Activated CD4-positive, alpha-beta T cell treated with anti-CD3 and anti-CD28 coated beads, Interleukin-2, amount 50 U/mL, for 16 hours (primary cell): ENCODE results near the gene COPB1.

ENCODE experiments used
- DNase-seq: peaks from one replicate; pipeline ENCODE4 v3.0.0-alpha.2; 2020

COPB1 gene

GRCh38 chr11:14502039-14502438 is 2.4 kb upstream of the COPB1 start:
- no peak for DNase-seq

DNA sequence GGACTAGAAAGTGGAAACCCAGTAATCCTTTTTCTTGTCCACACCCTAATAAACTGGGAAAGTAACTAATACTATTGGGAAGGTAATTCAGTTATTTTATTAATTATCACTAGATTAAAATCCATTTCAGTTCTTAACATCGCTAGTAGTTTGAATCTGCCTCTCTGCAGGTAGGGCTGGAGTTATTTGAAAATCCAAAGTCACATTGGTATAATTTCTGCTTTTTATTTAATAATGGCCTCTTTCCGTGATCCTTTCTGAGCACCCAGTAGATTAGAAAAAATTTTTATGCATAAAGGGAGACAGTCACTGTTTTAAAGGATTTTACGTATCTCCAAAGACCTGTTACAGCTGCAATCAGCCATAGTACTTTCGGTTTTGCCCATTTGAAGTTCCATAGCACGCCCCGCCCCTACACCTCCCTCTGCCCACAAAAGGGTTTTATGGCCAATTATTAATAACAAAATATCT is 605 bp upstream of the COPB1 start:
- DNase-seq: peak; percentile 50

- DNase-seq: peak; percentile 17
Observed at GRCh38 chr11:14499178-14499559, 442 bp downstream of the COPB1 start.

DNA sequence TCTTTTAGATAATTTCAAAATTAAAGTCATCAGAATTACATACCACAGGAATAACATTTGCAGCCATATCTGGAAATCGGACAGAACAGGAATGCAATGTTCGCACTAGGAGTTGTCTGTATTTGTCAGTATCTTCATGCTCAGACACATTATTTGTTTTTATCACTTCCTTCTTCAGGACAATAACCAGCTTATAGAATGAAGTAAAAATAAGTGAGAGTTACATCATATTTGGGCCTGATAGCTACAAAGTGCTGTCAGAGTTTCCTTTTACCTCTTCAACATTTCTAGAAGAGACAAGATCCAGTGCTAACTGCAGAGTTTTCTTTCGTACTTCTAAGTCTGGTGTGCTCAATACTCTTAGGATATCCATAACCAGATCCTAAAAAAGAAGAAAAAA is 18.9 kb downstream of the COPB1 start:
- DNase-seq: peak; percentile 10

DNA sequence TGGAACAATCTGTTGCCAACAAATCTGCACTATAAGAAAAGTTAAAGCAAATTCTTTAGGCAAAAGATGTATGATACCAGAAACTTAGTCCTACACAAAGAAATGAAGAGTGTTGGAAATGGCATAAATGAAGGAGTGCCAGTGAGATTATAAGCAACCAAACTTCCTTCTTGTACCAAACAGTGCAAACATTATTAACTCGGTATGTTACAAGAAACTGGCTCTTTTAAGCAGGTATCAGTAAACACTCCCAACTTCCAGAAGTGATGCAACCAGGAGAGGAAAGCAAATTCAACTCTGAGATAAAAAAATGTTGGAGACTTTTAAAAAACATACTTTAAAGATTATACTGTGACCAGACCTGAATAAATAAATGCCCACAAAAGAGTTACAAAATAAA is 28.5 kb downstream of the COPB1 start:
- DNase-seq: no peak

DNA sequence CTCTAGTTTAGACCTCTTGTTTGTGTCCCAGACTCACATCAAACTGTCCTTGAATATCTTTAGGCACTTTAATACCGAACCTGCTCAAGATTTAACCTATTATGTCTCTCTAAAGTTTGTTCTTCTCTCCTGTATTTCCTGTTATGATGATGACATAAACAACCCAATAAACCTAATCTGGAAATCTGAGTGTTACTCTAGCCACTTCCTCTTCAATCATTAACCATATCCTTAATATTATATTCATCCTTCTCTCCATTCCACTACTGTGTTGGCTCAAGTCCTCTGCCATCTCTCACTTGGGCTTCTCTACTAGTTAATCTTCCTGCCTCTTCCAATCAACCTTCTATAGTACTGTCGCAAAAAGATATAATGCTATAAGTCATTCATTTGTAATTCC is 36.0 kb downstream of the COPB1 start:
- DNase-seq: no peak

DNA sequence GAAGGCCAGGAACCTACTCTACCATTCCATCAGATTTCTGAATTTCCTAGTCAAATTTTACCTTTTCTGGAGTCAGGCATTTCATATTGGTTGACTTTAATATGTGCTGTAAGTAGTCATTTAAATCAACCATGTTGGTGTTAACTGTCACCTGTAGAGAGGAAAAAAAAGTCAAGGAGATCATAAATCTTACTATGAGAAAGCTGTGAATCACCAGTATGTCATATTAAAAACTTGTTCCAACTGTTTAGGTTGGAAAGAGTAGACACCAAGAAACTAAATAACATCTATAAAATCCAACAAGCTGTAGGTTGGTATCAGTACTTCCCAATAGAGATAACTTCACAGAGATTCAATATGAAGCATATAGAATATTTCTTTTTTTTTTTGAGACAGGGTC is 39.5 kb downstream of the COPB1 start:
- DNase-seq: no peak

DNA sequence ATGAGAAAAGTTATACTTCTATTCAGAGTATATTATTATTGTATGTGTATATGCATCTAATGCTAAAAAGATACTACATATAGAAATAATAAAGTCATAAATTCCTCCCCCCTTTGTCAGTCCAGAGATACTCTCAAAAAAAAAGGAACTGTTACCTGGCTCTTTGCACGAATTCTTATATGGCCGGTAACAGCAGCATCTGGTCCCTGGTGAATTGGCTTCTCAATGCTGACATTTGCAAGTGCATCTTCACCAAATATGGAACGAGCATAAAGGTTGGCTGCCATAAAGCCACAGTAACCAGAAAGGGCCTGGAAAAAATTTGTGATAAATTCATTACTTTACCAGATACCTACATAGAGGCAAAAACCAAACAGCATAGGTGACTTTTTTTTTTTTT is 41.2 kb downstream of the COPB1 start:
- no peak for DNase-seq

- DNase-seq: no peak
Observed at GRCh38 chr11:14455648-14456430, 43.8 kb downstream of the COPB1 start.

GRCh38 chr11:14454861-14455632 is 44.6 kb downstream of the COPB1 start:
- DNase-seq: no peak

- no peak for DNase-seq
Observed at GRCh38 chr11:14451825-14452224, 47.8 kb downstream of the COPB1 start.

DNA sequence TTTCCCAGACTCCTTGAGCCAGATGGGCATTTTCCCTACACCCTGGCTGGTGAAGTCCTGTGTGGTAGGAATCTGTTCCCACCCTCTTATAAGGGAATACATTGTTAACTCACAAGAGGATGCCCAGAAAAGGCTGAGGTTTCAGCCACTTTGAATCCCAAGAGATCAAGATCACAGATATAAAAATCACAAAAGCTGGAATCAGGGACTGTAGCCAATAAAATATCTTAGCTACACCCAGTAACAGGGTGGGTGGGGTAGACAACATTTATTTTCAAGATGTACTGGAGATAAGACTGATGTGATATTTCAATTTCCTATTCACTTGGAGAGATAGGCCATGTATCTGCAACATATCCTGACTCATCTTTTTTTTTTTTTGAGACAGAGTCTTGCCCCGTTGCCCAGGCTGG is 50.3 kb downstream of the COPB1 start:
- no peak for DNase-seq

DNA sequence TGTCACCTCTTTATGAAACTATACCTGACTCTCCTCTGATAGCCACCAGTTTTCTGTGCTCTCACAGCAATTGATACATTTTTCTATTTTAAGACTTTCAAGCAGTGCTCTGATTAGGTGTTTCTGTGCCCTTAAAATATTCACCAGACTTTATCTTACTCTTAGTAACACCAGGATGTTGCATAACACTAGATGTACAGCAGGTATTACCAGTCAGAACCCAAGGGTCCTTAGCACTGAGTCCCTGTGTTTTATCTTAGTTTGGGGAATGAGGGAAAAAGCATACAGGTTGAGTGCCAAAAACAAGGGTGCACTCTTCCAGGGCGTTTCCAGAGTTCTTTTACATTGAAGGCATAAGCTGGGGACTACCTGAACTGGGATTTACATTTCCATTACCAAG is 51.4 kb downstream of the COPB1 start:
- DNase-seq: no peak

GRCh38 chr11:14446701-14447169 is 52.9 kb downstream of the COPB1 start:
- DNase-seq: no peak

DNA sequence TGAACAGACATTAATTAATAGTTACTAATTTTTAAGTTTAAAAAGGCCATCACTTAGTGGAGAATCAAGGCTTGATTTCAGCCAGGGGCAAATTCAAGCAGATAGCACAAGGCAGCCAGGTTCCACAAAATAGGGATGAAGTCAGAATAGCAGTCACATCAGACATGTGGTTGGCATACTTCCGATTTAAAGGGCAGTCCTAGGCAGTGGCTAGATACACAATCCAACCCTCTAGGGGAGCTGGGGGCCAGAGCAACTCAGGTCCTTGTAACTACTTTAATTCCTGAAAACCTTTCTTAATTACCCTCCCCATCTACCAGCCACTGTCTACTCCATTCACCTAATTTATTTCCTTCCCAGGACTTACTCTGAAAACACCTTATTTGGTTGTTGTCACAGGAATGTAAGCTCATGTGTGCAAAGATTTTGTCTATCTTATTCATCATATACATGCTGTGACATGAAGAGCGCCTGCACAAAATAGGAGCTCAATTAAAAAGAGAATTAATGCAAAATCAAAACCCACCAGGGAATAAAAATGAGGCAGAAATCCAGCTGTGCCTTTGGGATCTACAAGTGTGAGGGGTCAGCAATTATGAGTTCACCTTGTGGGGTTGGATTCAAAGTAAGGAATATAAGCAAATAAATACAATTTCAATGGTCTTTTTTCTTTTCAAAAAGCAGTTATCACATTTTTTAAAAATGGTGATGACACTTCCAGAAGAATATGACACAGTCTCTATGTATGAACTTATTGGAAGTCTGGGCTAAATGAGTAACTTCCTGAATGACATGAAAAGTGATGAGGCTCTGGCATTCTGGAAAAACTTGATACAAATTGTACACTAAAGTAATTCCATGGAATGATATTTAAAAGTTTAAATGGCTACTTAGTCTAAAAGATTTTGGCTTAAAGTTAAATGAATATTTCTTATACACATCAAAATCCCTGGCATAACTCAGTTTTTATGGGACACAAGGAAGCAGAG is 53.8 kb downstream of the COPB1 start:
- DNase-seq: no peak

- no peak for DNase-seq
Observed at GRCh38 chr11:14444441-14445189, 55.0 kb downstream of the COPB1 start.

DNA sequence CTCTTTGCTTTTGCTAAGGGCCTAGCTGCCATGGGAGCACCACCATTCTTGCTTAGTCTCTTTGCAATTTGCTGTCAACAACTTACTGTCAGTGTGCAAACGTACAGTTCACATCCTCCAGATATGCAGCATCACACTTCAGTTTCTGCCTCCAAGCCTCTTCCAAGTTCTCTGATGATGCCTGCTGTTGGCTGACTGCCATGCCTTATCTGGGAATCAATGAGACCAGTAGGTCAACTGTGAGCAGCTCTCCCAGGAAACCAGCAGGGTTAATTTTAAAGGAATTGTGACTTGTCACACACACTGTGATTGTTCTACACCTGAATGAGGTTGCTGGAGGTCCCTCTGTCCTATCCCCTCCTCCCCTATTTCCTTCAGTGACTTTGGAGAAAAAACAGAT is 56.0 kb downstream of the COPB1 start:
- no peak for DNase-seq

DNA sequence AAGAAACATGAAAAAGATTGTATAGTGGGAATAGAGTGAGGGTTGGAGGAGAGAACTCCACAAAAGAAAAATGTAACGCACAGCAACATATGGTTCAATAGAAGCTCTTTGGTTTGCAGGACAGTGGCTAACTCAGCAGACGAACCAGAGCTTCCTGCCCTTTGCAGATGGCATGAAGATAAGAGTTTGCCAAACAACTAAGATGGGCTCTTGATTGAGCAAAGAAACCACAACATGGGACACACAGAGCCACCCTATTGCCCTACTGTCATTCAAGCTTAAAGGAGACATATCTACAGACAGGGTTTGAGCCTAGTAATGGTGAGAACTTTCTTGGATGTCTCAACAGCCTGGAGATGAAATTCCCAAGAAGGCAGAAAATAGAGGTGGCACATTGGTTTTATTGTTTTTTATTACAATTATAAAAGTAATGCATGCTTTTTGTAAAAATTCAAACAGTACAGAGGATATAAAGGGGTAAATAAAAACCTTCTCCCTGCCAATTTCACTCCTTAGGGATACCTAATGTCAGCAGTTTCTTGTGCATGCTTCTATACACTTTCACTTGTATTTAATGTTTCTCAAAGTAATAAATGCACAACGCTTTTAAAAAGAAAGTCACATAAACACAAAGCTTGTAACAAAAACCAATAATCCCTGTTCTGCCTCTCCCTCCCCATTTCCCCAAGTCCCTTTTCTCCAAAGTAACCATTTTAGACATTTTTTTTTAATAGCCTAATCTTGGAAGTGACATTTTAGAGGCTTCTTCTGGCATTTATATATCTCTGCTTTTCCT is 63.7 kb downstream of the COPB1 start:
- peak; percentile 44 for DNase-seq

GRCh38 chr11:14425621-14426020 is 74.0 kb downstream of the COPB1 start:
- DNase-seq: no peak

DNA sequence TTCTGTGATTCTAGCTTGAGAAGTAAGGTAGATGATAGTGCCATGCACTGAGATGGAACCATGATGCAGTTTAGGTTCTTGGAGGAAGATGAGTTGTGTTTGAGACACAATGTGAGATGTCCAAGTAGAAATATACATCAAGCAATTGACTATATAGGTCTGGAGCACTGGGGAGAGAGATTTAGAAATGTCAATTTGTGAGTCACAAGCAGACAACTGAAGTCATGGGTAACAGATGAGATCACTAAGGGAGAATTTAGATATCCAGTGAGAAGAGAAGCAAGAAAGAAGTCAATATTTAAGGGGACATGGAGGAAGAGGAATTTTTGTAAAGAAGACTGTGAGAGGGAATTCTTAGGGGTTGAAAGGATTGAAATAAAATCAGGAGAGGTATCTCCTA is 75.5 kb downstream of the COPB1 start:
- no peak for DNase-seq

DNA sequence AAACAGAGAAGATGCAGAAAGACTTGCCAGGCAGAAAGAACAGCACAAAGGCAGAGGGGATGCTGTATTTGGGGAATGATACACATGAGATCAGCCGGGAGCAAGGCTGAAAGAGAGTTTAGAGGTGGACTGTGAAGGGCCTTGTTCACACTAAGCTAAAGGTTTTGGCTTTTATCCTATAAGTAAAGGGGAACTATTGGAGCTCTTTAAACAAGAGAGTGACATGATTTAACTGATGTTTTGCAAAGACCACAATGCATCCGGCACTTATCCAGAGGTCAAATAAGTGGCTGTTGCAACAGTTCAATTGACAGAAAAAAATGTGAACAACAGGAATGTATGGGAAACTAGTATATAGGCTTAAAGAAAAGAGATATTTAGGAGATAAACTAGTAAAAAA is 76.0 kb downstream of the COPB1 start:
- no peak for DNase-seq
